ENCODE measurements around the gene CALR. TPM values are rescaled to one million over a fixed set of nuclear protein-coding genes. Genes with fewer than 3 reads are reported as not detected.
A peak's percentile ranks its signal among the peaks of the same experiment; 100 is the strongest.

Gene CALR
- total RNA-seq, 4 donors from 2014 or later: 218 to 410 (median 280) TPM

GRCh38 chr19:12985049-12985776 lies 46.8 kb downstream of the CALR start:
- peaks cover 0 to 28% (median 0%) of the 10 kb centered on the region in 3 donors for H3K4me1 ChIP-seq
- no peaks in the 10 kb centered on the region for H3K36me3 ChIP-seq
- 68 to 73% methylated on average over 3 to 7 of the region's 16 CpGs for WGBS, 2 donors (ENCODE audit: low coverage in 1 of 2)
- no peak overlapping the region for H3K4me3 ChIP-seq
- no peak for TF ChIP-seq POLR2A (IDR thresholded peaks at IDR 0.05)
- no peak for TF ChIP-seq POLR2AphosphoS5 (IDR thresholded peaks at IDR 0.05)
- TF ChIP-seq EP300 (IDR thresholded peaks at IDR 0.05): no peak
- TF ChIP-seq CTCF (IDR thresholded peaks at IDR 0.05): no peak
- H3K27me3 ChIP-seq: no peaks in the 10 kb centered on the region
- peak overlapping the region in 1 of 4 donors; percentile 7 for H3K27ac ChIP-seq
- ATAC-seq: peak; percentile 44
- H3K9me3 ChIP-seq: no peaks in the 10 kb centered on the region

GRCh38 chr19:12986726-12987125 lies 48.3 kb downstream of the CALR start:
- Histone ChIP-seq H3K4me3 (no peak overlapping the region), H3K36me3 (no peaks in the 10 kb centered on the region), H3K9me3 (no peaks in the 10 kb centered on the region), H3K4me1 (peaks cover 0 to 28% (median 0%) of the 10 kb centered on the region in 3 donors), H3K27me3 (no peaks in the 10 kb centered on the region), H3K27ac (no peak overlapping the region)
- WGBS, 2 donors (ENCODE audit: low coverage in 1 of 2): 93 to 99% methylated on average over 5 to 10 of the region's 12 CpGs
- ATAC-seq: no peak
- TF ChIP-seq POLR2AphosphoS5 (IDR thresholded peaks at IDR 0.05) (no peak), EP300 (IDR thresholded peaks at IDR 0.05) (no peak), POLR2A (IDR thresholded peaks at IDR 0.05) (no peak), CTCF (IDR thresholded peaks at IDR 0.05) (no peak)

- no peak for TF ChIP-seq CTCF (IDR thresholded peaks at IDR 0.05)
- no peak for TF ChIP-seq POLR2AphosphoS5 (IDR thresholded peaks at IDR 0.05)
- TF ChIP-seq EP300 (IDR thresholded peaks at IDR 0.05): no peak
- no CpG with 5 or more reads among the region's 3 CpGs for WGBS, 2 donors (ENCODE audit: low coverage in 1 of 2)
- ATAC-seq: no peak
- Histone ChIP-seq H3K27me3 (no peaks in the 10 kb centered on the region), H3K27ac (no peak overlapping the region), H3K36me3 (no peaks in the 10 kb centered on the region), H3K9me3 (no peaks in the 10 kb centered on the region), H3K4me3 (no peak overlapping the region), H3K4me1 (peaks cover 0 to 28% (median 0%) of the 10 kb centered on the region in 3 donors)
Measured at GRCh38 chr19:12987190-12987589, 48.8 kb downstream of the CALR start.

GRCh38 chr19:12987781-12988180 lies 49.4 kb downstream of the CALR start:
- H3K36me3 ChIP-seq: no peaks in the 10 kb centered on the region
- no CpG with 5 or more reads among the region's 10 CpGs for WGBS, 2 donors (ENCODE audit: low coverage in 1 of 2)
- H3K4me3 ChIP-seq: no peak overlapping the region
- no peak for TF ChIP-seq POLR2A (IDR thresholded peaks at IDR 0.05)
- no peak for TF ChIP-seq CTCF (IDR thresholded peaks at IDR 0.05)
- TF ChIP-seq EP300 (IDR thresholded peaks at IDR 0.05): no peak
- TF ChIP-seq POLR2AphosphoS5 (IDR thresholded peaks at IDR 0.05): no peak
- no peaks in the 10 kb centered on the region for H3K27me3 ChIP-seq
- no peak overlapping the region for H3K27ac ChIP-seq
- H3K9me3 ChIP-seq: no peaks in the 10 kb centered on the region
- H3K4me1 ChIP-seq: peaks cover 0 to 25% (median 0%) of the 10 kb centered on the region in 3 donors
- no peak for ATAC-seq

- H3K4me3 ChIP-seq: no peak overlapping the region
- no peak overlapping the region for H3K27ac ChIP-seq
- peaks cover 0 to 11% (median 3%) of the 10 kb centered on the region in 3 donors for H3K4me1 ChIP-seq
- no peaks in the 10 kb centered on the region for H3K36me3 ChIP-seq
- no peak for ATAC-seq
- TF ChIP-seq EP300 (IDR thresholded peaks at IDR 0.05) (no peak), CTCF (IDR thresholded peaks at IDR 0.05) (no peak), POLR2A (IDR thresholded peaks at IDR 0.05) (no peak), POLR2AphosphoS5 (IDR thresholded peaks at IDR 0.05) (no peak)
- no peaks in the 10 kb centered on the region for H3K27me3 ChIP-seq
- no peaks in the 10 kb centered on the region for H3K9me3 ChIP-seq
- WGBS, 2 donors (ENCODE audit: low coverage in 1 of 2): 47% methylated on average over 7 of the region's 22 CpGs; no CpG with 5 or more reads in 1 of the 2 donors
Measured at GRCh38 chr19:12990431-12990830, 52.0 kb downstream of the CALR start.
